ENCODE data around the gene CFAP221. TPM values are rescaled to one million over a fixed set of nuclear protein-coding genes. Genes with fewer than 3 reads are reported as not detected.

Gene CFAP221
- total RNA-seq, 1 experiment from 2014 or later = not detected

GRCh38 chr2:119688616-119689015 is 144.4 kb downstream of the CFAP221 start:
- no peaks in the 10 kb centered on the region for H3K36me3 Mint-ChIP-seq (ENCODE audit: insufficient read depth, unreplicated experiment)
- ChIA-PET POLR2A (no interaction called here), CTCF (interaction anchor here (0.5 kb wide), 1 partner anchor 60 kb away, joined by 3 read pairs; no protein-coding TSS in a partner anchor)
- no peaks in the 10 kb centered on the region for H3K27me3 Mint-ChIP-seq (ENCODE audit: insufficient read depth, unreplicated experiment)
- BruUV-seq (replicated peaks) = no TSS peak
- DNase-seq (ENCODE audit: unreplicated experiment) = no peak
- intact Hi-C loops (cut with micrococcal nuclease) = no loop called here
- no peak overlapping the region for H3K27ac Mint-ChIP-seq (ENCODE audit: low read depth, unreplicated experiment)
- no peak for TF ChIP-seq CTCF (IDR thresholded peaks at IDR 0.05; ENCODE audit: unreplicated experiment)
- H3K4me1 Mint-ChIP-seq (ENCODE audit: insufficient read depth, unreplicated experiment) = no peaks in the 10 kb centered on the region
- no peak overlapping the region for H3K4me3 Mint-ChIP-seq (ENCODE audit: unreplicated experiment)
- no peaks in the 10 kb centered on the region for H3K9me3 Mint-ChIP-seq (ENCODE audit: unreplicated experiment)

- ChIA-PET POLR2A (no interaction called here), CTCF (no interaction called here)
- DNase-seq (ENCODE audit: unreplicated experiment) = no peak
- Mint-ChIP-seq H3K4me1 (ENCODE audit: insufficient read depth, unreplicated experiment) (peaks cover 4% of the 10 kb centered on the region), H3K9me3 (ENCODE audit: unreplicated experiment) (no peaks in the 10 kb centered on the region), H3K27me3 (ENCODE audit: insufficient read depth, unreplicated experiment) (no peaks in the 10 kb centered on the region), H3K4me3 (ENCODE audit: unreplicated experiment) (no peak overlapping the region), H3K27ac (ENCODE audit: low read depth, unreplicated experiment) (no peak overlapping the region), H3K36me3 (ENCODE audit: insufficient read depth, unreplicated experiment) (no peaks in the 10 kb centered on the region)
- BruUV-seq (replicated peaks) = no TSS peak
- intact Hi-C loops (cut with micrococcal nuclease) = no loop called here
- TF ChIP-seq CTCF (IDR thresholded peaks at IDR 0.05; ENCODE audit: unreplicated experiment) = no peak
Observed at GRCh38 chr2:119689218-119689617, 145.0 kb downstream of the CFAP221 start.

- ChIA-PET CTCF (interaction anchor here (0.5 to 0.6 kb wide), 2 partner anchors 272 to 534 kb away, joined by 3 read pairs; no protein-coding TSS in a partner anchor), POLR2A (no interaction called here)
- no peak overlapping the region for H3K27ac Mint-ChIP-seq (ENCODE audit: low read depth, unreplicated experiment)
- no peak overlapping the region for H3K4me3 Mint-ChIP-seq (ENCODE audit: unreplicated experiment)
- peaks cover 4% of the 10 kb centered on the region for H3K4me1 Mint-ChIP-seq (ENCODE audit: insufficient read depth, unreplicated experiment)
- no peaks in the 10 kb centered on the region for H3K9me3 Mint-ChIP-seq (ENCODE audit: unreplicated experiment)
- DNase-seq (ENCODE audit: unreplicated experiment) = peak; percentile 8
- TF ChIP-seq CTCF (IDR thresholded peaks at IDR 0.05; ENCODE audit: unreplicated experiment) = no peak
- no peaks in the 10 kb centered on the region for H3K36me3 Mint-ChIP-seq (ENCODE audit: insufficient read depth, unreplicated experiment)
- no peaks in the 10 kb centered on the region for H3K27me3 Mint-ChIP-seq (ENCODE audit: insufficient read depth, unreplicated experiment)
- intact Hi-C loops (cut with micrococcal nuclease) = no loop called here
- no TSS peak for BruUV-seq (replicated peaks)
Observed at GRCh38 chr2:119691189-119691588, 146.9 kb downstream of the CFAP221 start.

GRCh38 chr2:119691651-119692245 is 147.5 kb downstream of the CFAP221 start:
- Mint-ChIP-seq H3K27me3 (ENCODE audit: insufficient read depth, unreplicated experiment) (no peaks in the 10 kb centered on the region), H3K9me3 (ENCODE audit: unreplicated experiment) (no peaks in the 10 kb centered on the region), H3K4me1 (ENCODE audit: insufficient read depth, unreplicated experiment) (peaks cover 4% of the 10 kb centered on the region), H3K27ac (ENCODE audit: low read depth, unreplicated experiment) (no peak overlapping the region), H3K4me3 (ENCODE audit: unreplicated experiment) (no peak overlapping the region), H3K36me3 (ENCODE audit: insufficient read depth, unreplicated experiment) (no peaks in the 10 kb centered on the region)
- intact Hi-C loops (cut with micrococcal nuclease) = no loop called here
- TF ChIP-seq CTCF (IDR thresholded peaks at IDR 0.05; ENCODE audit: unreplicated experiment) = no peak
- no TSS peak for BruUV-seq (replicated peaks)
- ChIA-PET CTCF (interaction anchor here (0.5 to 0.6 kb wide), 2 partner anchors 214 to 272 kb away, joined by 3 read pairs; no protein-coding TSS in a partner anchor), POLR2A (no interaction called here)
- DNase-seq (ENCODE audit: unreplicated experiment) = no peak
